Activated gamma-delta T cell treated with Interleukin-2 at 50 U/mL for 16 hours (primary cell): Measurements from ENCODE around the gene FGF14.

Source experiments
- DNase-seq: peaks from one replicate; pipeline ENCODE4 v3.0.0-alpha.2; 2020

The FGF14 gene

DNA sequence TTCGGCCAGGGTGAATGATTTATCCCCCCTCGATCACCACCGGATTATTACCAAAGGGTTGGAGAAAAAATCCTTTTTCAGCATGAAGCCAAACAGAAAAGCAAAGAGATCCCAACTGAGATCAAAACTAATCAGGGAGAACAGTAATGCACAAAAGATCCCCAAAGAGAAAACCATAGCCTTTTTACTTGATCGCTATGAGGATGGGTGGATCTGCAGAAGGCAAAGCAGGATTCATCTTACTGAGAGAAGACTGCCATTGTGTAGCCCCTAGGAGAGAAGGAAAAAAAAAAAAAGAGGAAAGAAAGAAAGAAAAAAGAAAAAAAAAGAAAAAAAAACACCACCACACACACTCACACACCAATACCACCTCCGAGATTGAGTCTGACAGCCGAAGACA is at the start of gene FGF14:
Gene FGF14 (minus strand): TSS at position 283 of the 400 bp plus-strand sequence.
- no peak for DNase-seq

- DNase-seq: no peak
Measured at GRCh38 chr13:102443249-102443648, 41.4 kb upstream of the FGF14 start.

- DNase-seq: no peak
Measured at GRCh38 chr13:102441085-102441484, 39.2 kb upstream of the FGF14 start.

DNA sequence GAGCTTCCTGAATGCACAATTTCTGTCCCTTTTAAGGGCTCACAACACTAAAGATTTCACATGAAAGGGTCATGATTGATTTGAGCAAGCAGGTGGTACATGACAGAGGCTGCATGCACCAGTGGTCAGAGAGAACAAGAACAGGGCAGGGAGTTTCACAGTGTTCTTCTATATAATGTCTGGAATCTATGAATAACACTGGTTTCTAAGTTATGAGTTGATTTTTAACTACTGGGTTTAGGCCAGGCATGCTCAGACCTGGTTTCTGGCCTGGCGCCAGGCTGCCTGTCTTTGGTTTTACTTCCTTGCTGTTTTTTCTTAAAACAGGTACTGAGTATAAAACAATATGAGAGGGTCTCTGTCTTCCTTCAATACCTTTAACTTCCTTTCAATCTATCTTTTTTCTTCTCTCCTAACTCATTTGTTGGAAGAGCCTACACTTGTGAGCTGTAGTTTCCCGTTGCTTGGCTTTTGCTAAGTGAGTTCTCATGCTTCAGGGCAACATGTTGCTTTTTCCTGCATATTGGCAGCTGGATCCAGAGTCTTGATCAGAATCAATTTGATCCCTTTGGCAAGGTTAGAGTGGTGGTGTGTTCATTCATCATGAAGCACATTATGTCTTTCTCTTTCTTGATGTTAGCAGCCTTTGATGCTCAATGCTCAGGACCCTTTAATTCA is 38.5 kb upstream of the FGF14 start:
- DNase-seq: no peak

DNA sequence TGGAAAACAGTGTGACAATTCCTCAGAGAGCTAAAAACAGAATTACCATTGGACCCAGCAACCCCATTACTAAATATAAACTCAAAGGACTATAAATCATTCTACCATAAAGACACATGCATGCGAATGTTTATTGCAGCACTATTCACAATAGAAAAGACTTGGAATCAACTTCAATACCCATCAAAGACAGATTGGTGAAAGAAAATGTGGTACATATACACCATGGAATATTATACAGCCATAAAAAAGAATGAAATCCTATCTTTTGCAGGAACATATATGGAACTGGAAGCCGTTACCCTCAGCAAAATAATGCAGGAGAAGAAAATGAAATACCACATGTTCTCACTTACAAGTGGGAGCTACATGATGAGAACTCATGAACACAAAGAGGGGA is 20.8 kb upstream of the FGF14 start:
- no peak for DNase-seq

GRCh38 chr13:102405499-102406100 is 3.8 kb upstream of the FGF14 start:
- no peak for DNase-seq

GRCh38 chr13:102402290-102402689 is 442 bp upstream of the FGF14 start:
- DNase-seq: no peak

DNA sequence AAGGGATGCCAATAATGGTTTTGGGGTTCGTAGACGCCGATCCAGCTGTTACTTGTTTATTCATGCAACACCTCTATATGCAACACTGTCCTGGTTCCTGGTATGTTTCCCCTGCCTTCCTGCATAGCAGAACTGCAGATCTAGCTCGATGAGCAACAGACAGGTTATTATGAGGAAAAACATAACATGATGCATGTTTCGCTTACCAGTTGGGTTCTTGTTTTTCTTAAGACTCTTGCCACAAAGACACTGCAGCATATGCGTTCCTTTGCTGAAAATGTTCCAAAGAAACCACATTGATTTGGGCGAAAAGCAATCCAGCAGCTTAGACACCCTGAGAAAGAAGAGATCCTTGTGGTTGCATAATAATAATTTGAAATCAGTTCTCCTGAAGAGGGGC is 583 bp downstream of the FGF14 start:
- DNase-seq: no peak

GRCh38 chr13:102400675-102401145 is 1.1 kb downstream of the FGF14 start:
- no peak for DNase-seq

DNA sequence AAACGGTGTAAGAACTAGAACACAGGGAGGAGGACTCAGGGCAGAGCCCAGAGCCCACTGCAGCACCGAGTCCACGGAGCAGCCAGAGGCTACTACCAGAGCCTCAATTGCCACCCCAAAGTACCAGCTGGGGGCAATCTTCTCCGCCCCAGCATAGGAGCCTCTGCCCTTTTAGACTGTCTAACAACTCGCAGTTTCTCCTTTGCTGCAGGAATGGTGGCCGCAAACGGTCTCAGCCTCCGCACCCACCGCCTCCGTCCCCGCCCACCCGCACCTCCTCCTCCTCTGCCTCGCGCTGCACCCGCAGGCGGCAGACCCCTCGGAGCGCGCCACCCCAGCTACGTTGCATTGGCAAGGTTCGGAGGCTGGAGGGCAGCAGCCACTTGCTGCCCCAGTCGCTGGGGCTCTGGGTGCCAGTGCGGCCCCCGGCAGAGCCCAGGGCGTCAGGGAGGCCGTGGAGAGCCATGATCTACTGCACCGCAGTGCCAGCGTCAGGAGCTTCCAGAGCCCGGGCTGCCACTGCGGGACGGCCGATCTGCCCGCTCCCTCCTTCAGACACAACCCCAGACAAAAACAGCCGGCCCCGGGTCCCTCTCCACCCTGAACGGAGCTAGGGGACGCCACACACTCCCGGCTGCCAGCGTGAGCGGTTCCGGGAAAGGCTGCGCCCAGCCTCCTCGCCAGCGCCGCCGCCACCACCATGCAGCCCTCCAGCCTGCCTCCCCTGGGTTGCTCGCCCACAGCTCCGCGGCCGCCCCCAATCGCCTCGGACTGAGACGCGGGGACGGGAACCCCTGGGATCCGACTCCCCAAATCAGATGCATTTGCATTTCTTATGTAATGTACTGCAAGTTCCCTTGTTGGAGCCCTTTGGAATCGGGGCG is 1.8 kb downstream of the FGF14 start:
- DNase-seq: no peak

GRCh38 chr13:102395939-102396338 is 5.9 kb downstream of the FGF14 start:
- no peak for DNase-seq

GRCh38 chr13:102395174-102395573 is 6.7 kb downstream of the FGF14 start:
- no peak for DNase-seq

GRCh38 chr13:102394158-102395053 is 7.4 kb downstream of the FGF14 start:
- DNase-seq: peak; percentile 96

DNA sequence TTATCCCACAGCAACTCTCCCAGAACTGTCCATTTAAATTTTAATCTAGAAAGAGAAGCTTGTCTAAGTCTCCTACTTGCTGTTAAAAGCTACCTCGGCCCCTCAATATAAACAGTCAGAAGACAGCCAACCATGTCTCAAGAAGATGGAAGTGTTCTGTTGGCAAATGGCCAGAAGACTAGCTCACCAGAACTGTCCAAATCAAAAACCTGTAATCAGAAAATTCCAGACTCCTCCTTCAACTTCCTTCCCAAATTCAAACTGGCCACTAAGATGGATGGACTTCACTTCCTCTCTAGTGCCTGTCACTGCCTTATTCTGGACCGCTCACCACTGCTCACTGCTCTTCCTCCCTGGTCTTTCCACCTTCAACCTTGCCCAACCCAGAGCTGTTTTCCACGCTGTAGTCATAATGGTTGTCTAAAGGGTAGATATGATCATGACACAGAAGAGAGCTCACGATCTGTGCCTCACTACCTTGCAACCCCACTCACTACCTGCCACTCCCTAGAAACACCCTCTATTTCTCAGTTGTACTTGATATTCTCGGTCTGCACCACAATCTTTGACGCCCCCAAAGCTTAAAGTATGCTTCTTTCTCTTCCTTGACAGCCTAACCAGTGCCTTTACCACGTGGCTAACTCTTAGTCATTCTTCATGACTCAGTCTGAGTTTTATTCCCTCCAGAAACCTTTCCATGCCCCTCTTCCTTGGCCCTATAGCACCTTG is 9.2 kb downstream of the FGF14 start:
- DNase-seq: no peak

GRCh38 chr13:102386461-102386860 is 15.4 kb downstream of the FGF14 start:
- no peak for DNase-seq

DNA sequence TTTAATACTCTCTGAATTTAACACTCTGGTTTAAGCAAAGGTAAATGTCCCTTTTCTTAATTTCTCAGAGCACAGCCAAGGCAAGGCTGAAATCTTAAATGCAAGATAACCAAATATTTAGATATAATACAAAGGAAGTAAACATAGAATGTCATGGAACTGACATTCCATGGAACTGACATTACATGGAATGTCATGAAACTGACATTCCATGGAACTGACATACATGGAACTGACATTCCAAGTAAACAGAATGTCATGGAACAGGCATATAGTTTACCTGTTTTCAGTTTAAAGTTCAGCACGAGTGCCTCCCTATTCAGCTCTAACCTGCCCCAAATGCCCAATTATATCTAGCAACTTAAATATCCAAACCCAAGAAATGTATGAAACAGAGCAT is 21.8 kb downstream of the FGF14 start:
- no peak for DNase-seq

GRCh38 chr13:102376318-102376717 is 25.5 kb downstream of the FGF14 start:
- DNase-seq: no peak

DNA sequence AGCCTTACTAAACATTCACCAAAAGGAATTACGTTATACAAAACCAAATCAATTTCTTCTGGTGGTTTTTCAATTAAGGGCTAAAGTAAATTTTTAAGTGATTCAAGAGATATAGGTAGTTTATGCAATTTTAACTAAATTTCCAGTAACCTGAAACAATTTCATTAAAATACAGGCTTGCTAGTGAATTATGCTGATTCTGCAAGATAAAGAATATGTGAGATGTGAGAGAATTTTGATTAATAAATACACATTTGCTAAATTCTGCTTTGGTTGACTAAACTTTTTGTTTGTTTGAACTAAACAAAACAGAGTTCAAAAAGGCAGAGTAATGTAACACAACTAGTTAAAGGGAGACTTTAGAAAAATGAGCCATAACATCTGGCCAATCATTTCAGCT is 27.1 kb downstream of the FGF14 start:
- DNase-seq: no peak

- no peak for DNase-seq
Measured at GRCh38 chr13:102374233-102374632, 27.6 kb downstream of the FGF14 start.

DNA sequence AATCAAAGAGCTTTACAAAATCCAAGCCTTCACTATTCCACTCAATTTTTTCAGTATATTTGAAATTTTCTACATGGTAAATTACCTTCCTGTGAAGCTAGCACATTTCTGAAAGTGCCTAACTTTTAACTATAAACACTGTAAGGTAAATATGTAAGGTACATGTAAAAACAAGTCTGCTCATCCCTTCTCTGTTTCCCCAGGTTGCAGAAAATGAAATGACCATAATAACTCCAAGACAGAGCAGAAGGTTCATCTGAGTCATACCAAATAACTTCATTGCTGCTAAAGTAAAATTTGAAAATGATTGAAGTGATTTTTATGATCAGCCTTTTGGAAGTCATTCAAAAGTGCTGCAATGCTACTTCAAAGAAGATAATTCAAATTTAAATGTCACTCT is 28.6 kb downstream of the FGF14 start:
- DNase-seq: no peak

GRCh38 chr13:102369302-102369701 is 32.5 kb downstream of the FGF14 start:
- no peak for DNase-seq

DNA sequence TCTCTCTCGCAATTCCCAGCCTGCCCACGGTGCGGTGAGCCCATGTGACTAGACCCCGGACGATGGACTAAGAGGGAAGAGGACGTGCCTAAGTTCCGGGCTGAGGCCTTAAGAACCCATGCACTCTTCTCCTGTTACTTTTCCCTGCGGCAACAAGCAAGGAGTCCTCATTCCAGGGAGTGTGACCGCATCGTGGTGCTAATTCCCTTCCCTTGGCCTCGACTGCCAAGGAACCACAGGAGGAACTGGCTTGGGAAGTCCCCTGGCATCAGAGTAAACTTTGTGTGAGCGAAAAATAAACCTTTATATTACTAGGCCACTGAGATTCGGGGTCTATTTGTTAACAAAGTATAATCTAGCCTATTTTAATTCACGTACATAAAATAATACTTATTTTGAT is 34.0 kb downstream of the FGF14 start:
- no peak for DNase-seq
